ENCODE data around the gene RUBCN.
"Not testable (repeated sequence)": the region's sequence is repeated elsewhere in the genome, so short reads cannot be mapped to it uniquely, and the experiment has no call there.

DNA sequence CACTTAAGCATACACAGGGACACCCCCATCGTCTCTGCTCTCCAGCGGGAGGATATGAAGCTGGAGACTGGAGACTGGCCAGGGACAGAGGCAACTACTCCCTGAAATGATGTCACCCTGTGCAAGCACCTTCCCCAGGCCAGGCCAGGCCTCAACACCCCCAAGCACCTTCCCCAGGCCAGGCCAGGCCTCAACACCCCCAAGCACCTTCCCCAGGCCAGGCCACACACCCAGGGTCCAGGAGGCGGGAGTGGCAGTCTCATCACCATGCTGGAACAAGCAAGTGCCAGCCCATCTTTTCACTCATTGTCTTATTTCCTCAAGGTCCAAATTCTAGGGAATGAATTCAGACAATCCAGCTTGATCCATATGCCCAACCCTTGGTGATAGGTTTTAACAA lies 69.4 kb downstream of the RUBCN start:
- TF ChIP-seq CTCF, POLR2A (IDR thresholded peaks at IDR 0.05): not testable (repeated sequence)

Measured in heart left ventricle (tissue), 13 donors.